GM12873 (cell line): ENCODE results near the gene ABCB10.

Experiments
- CTCF ChIP-seq: IDR thresholded peaks from 2 replicates; pipeline ENCODE4 v1.5.1; 2012; ENCODE audit warnings: low read depth, mild to moderate bottlenecking, moderate library complexity, low read length, control low read depth; ENCODE audit not compliant: insufficient read depth; ENCODE audit errors: missing control alignments

ABCB10 gene

GRCh38 chr1:229581485-229581884 lies 23.0 kb upstream of the ABCB10 start:
- TF ChIP-seq CTCF, result no peak

- no peak for TF ChIP-seq CTCF
These were observed 20.7 kb upstream of the ABCB10 start for GRCh38 chr1:229579059-229579673.

- peak; percentile 12 for TF ChIP-seq CTCF
These were observed 19.9 kb upstream of the ABCB10 start for GRCh38 chr1:229578168-229579058.

GRCh38 chr1:229574679-229575442 lies 16.4 kb upstream of the ABCB10 start:
- TF ChIP-seq CTCF, result no peak

- TF ChIP-seq CTCF, result no peak
These were observed 13.8 kb upstream of the ABCB10 start for GRCh38 chr1:229572286-229572685.

- no peak for TF ChIP-seq CTCF
These were observed 12.5 kb upstream of the ABCB10 start for GRCh38 chr1:229570891-229571516.
